NOMO-1 treated with DMSO at 0.1 percent for 48 hours (cell line): ENCODE measurements around the gene PCTP.
A peak's percentile ranks its signal among the peaks of the same experiment; 100 is the strongest.

Experiments used
- DNase-seq: peaks from one replicate; lab custom pipeline; 2025; ENCODE audit not compliant: unreplicated experiment; lab: John Stamatoyannopoulos, UW

PCTP gene

DNA sequence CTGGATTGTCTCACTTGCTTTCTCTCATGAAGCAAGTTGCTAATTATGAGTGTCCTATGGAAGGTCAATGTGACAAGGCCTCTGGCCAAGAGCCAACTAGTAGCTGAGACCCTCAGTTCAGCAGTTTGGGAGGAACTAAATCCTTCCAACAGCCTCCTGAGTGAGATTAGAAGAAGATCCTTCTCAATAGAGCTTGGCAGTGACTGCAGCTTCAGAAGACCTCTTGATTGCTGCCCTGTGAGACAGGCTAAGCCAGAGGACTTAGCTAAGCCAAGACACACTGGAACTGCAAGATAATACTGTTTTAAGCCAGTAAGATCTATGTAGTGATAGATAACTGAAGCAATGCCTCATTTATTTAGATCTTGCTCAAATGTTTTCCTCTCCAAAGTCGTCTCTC, 34.3 kb downstream of the PCTP start:
- DNase-seq: no peak

DNA sequence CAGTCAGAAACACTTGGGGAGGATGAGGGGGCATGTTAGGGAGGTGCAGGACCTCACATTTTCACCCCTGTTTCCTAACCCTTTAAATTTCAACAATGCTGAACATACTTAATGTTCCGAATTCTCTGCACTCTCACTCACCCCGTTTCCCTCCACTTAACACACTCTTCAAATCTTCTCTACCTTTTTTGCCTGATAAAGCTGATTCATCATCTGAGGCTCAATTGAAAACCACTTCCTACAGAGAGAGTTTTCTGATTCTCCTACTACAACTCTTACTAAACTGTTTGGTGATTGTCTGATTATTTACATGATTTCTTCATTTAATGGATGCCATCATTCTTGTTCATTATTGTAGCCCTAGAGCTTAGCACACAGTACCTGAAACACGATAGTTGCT, 42.4 kb downstream of the PCTP start:
- no peak for DNase-seq

DNA sequence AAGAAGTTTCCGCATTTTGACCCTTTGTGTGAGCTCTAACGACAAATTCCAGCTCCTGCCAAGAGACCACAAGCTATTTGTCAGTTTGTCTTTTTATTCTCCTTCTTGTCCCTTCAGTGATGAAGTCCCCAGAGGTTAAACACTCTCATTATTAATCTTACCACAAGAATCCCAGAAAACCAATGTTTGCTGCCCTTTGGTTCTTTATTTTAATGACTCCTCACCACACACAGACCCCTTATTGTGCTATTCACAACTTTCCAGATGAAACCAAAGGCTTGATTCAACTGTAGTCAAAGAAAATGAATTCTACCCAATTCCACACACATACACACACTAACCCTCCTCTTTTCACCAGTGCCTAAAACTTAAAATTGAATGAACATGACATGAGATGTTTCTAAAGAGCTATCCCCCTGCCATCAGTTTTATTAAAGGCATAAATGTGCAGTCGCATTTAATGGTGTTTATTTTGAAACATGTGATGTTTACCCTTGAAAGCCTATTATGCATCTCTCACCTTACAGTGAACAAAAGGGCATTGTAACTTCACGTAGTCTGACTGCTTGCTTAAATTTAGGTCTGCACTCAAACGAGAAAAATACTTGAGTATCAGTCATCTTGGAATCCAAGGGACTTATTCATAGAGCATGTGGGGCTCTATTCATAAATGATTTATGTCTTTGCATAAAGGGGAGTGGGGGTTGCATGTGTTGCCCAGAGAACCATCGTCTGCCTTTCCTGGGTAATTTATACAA, 44.1 kb downstream of the PCTP start:
- DNase-seq: no peak

DNA sequence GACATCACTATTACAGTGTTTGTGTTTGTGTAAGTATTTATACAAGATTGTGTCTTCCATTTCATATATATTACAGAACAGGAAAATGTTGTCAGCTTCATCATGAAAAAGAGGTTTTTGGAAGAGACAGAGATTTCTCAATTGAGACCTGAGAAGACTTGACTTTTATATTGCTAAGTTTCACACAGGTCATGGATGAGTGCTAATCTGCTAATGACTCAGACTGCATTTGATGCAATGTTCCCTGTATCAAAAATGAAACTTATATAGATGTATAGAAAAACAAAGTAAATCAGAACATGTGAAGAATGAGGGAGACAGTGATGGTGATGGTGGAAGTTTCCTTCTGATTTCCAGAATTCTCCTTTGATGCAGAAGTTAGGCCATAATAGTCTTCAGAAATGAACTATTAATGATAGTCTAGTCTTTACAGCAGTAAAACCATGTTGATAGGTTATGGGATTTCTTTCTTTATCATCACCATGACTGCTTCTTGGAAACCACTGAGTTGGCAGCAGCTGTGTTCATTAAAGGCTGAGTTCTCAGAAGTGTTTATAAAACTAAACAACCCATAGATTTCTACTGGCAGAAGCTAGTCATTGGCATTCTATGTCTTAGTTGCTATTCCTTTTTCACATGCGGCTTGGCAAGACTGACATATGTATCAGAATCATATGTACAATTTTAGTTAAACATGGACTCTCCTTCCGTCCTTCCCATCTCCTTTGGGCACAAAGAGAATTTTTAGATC, 56.1 kb downstream of the PCTP start:
- no peak for DNase-seq

DNA sequence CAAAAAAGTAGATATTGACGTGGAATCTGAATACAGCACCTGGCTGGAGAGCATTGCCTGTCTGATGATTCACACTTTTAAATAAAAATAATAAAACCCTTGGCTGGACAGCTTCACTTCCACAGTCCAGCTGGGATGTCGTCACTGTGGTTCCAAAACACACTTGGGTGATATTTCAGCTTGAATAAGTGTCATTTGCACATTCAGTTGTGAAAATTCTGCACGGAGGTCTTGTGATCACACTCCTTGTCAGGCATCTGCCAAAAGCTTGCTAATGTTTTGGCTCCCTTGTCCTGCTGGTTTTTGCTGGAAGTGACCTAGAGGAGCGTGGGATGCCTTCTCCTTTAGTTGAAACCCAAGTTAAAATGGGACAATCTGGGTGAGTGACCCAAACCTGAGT, 60.7 kb downstream of the PCTP start:
- DNase-seq: no peak

DNA sequence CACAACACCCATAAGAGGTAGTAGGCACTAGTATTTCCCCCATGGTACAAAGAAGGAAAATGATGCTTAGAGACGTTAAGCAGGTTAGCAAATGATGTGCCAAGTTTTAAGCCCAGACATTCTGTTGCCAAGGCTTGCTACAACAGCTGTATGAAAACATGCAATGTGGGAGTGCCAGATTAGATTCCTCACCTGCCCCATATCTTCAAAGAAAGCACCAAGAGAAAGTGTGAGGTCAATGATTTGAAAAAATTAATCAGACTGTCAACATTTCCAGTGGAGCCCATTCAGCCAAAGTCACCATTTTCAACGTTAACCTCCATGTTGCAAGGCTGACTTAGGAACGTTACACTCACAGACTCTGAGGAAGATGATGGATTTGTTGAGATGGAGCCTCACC, 61.5 kb downstream of the PCTP start:
- no peak for DNase-seq

DNA sequence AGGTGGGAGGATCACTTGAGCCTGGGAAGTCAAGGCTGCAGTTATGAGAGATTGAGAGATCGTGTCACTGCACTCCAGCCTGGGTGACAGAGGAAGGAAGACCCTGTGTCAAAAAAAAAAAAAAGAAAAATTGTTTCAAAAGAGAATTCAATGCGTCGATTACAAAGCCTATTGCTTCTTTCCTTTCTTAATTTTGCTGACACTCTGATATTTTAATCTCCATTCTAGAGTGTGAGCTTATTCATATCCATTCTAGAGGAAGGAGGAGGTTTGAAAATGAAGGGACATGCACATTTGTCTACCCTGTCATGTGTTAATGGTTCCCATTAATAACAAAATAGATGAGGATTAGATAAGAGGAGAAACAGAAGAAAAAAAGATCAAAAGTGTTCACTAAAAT, 63.1 kb downstream of the PCTP start:
- DNase-seq: no peak

DNA sequence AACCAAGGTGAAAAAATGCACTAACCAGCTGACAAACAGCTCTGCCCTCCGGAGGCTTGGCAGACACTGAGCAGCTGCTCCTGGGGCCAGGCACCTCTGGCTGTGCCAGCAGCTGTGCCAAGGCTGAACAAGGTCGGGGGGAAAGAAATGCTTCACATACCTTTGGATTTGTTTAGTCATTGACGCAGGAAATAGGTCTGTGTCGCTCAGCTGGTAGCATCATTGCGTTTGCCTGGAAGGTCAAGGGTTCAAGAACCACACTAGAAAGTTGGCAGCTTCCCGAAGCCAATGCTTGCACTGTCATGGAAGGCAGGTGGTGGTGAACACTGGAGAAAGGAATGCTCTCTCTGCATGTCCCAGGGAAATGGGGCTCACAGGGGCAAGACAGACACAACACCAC, 63.5 kb downstream of the PCTP start:
- no peak for DNase-seq

DNA sequence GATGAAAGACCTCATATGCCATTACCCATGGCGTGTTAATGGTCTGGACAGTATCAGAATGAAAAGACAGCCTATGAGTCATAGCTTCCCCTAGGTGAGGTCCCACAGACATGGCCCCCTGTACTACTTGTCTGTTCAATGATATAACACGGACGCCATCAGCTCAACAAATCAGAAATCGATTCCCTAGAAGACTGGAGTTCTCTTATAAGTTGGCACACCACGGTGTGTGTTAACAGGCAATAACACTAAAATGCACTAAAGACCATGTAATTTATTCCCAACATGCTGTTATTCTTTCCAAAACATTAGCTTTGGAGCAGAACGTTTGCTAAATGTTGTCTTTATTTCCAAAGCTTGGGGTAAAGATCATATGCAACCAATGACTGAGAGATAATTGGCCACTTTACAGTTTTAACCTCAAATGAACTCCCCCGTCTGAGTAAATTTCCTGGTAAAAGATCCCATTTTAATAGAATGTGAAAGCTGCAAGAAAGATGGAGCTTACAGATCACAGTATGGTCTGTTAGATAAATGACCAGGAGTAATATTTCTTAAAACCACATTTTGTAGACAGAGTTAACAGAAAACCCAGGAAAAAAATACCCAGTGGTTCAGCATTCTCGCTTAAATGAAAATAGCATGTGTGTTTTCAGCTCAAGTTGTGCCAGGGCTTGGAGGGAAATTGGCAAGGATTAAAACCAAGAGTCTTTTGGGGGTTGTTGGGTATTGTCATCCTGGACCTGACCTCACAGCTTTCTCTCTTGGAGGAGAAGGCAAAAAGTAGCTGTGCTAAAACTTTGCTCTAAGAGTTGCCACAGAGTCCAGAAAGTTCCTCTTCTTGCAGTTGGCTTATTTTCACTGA, 65.9 kb downstream of the PCTP start:
- peak; percentile 44 for DNase-seq

DNA sequence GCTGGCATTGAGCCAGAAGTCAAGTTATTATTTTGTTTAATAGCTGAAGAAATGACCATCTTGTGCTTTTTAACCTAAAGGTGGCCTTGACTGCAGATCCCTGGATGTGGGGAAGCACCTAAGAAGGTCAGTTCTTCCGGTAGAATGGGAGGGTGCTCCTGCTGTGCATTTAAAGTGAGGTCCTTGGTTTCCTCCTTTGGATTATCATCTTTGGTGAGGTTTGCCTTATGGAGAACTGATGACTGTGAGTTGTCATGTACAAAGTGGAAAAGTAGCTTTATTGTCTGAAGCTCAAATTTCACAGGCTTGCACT, 66.5 kb downstream of the PCTP start:
- DNase-seq: no peak

DNA sequence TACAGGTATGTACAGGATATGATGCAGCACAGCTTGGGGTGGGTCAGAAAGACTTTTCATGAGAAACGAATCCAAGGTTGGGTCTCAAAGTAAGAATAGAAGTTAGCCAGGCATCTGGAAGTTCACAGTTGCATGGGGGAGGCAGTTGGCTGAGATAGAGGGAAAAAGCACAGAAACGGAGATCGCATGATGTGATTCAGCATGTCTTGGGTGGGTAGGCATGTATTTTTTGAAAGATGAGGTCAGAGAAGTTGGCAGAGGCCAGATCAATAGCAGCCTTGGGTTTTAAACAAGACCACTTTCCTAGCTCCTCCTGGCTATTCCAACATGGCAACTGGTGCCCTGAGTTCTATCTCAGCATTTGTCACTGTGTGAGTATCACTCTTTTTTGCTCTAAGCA, 67.2 kb downstream of the PCTP start:
- DNase-seq: no peak

DNA sequence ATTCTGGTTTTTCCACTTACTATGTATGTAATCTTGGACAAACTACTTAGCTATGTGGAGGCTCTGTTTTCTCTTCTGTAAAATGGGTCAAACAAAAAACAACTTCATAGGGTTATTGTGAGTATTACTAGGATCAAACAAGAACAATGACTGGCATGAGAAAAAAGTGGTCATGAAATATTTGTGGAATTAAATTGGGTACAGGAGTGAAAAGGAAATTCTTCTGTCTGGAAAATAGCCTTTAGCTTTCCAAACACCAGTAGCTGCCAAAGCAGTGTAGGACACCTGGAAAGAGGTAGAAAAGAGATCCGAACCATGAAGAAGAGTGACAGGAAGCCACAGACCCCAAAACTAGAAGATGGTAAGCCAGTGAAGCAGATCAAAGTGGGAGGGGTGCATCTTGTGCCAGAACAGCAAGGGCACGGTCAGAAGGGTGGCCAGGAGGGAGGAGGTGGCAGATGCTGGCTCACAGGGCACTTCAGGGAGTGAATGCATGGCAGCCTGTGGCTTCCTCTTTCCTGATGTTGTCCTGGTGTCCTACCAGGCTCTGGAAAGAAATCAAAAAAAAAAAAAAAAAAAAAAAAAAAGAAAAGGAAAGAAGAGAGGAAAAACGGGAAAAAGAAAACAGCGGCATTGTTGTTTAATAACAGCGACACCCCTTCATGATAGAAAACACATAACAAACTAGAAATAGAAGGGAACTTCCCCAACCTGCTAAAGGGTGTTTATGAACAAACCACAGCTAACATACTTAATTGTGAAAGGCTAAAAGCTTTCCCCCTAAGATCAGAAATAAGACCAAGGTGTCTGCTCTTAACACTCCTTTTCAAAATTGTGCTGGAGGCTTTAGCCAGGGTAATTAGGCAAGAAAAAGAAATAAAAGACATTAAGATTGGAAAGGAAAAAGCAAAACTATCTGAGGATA, 67.9 kb downstream of the PCTP start:
- DNase-seq: no peak

DNA sequence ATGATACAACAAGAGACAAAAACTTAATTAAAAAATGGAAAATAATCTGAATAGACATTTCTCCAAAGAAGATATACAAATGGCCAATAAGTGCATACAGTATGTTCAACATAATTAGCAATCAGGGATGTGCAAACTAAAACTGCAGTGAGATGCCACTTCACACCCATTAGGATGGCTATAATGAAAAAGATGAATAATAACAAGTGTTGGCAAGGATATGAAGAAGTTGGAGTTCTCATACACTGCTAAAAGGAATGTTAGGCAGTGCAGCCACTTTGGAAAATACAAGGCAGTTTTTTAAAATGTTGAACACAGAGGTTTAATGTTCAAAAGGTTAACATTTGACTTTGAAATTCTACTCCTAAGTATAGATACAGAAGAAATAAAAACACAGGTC, 69.8 kb downstream of the PCTP start:
- no peak for DNase-seq

DNA sequence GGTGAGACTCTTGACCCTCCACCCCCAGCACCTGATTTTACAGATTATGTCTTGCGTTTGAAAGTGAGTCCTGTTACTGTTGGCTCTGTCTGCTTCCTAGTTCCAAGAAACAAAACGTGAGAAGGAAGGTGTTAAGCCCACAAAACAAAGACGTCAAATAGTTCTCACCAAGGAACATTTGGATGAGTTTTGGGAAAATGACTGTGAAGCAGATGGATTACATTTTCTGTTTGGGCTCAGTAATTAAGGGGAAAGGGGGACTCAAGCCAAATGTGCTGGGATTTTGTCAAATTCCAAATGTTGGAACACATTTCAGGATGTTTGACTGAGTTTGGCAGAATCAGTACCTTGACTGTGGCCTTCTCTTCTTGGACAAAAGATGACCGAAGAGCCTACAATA, 71.2 kb downstream of the PCTP start:
- DNase-seq: no peak

DNA sequence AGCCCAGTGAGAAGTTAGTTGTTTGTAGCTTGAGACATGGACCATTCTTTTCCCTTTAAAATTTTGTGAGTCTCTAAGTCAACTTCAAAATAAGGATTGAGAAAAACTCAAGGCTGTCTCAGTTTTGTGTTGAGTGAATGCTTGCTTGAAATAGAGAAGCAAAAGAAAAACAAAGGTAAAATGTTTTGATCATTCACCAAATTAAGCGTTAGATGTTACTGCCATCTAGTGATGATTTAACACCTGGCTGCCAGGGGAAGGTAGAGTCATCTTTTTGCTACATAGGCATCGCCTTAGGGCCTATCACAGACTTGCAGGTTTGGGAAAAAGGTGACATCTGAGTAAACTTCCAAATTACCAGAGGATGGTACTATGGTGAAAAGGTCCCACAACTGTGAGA, 74.4 kb downstream of the PCTP start:
- DNase-seq: no peak
